Tibial artery (tissue), 4 donors: ENCODE results near the gene LIN9.
"Not testable (repeated sequence)": the region's sequence is repeated elsewhere in the genome, so short reads cannot be mapped to it uniquely, and the experiment has no call there.

Experiments
- DNase-seq, 2 donors: peaks; one replicate each; pipeline ENCODE4 v3.0.0-alpha.2; 2019
- H3K27ac ChIP-seq, 2 donors: fragments of 200-600 bp; sonication (generic) in 1 of 2; 1 replicate in 1 of 2; 2 replicates in 1 of 2; pipeline ENCODE4 v1.5.1; 2018 to 2019; ENCODE audit warnings: mild to moderate bottlenecking in 1 of 2
- H3K27me3 ChIP-seq, 2 donors: fragments of 200-600 bp; sonication (generic) in 1 of 2; one replicate each; pipeline versions ENCODE4 v1.5.1 to v1.6.0; 2016 to 2019
- H3K36me3 ChIP-seq, 3 donors: fragments of 200-600 bp; sonication (generic) in 2 of 3; one replicate each; pipeline ENCODE4 v1.5.1; 2016 to 2019; ENCODE audit warnings: mild to moderate bottlenecking in 2 of 3
- H3K4me1 ChIP-seq, 4 donors: fragments of 200-600 bp; sonication (generic) in 2 of 4; 1 replicate in 3 of 4; 2 replicates in 1 of 4; pipeline ENCODE4 v1.5.1; 2016 to 2019
- H3K4me3 ChIP-seq, 2 donors: fragments of 200-600 bp; sonication (generic) in 1 of 2; 1 replicate in 1 of 2; 2 replicates in 1 of 2; pipeline ENCODE4 v1.5.1; 2018 to 2019; ENCODE audit warnings: mild to moderate bottlenecking in 2 of 2
- H3K9me3 ChIP-seq, 3 donors: fragments of 200-600 bp; sonication (generic) in 1 of 3; one replicate each; pipeline ENCODE4 v1.5.1; 2016 to 2019
- CTCF ChIP-seq, 2 experiments: fragments of 200-600 bp in 1 of 2; fragments of 450-650 bp in 1 of 2; IDR thresholded peaks; one replicate each; pipeline ENCODE4 v1.5.1; 2017 to 2019; ENCODE audit warnings: antibody characterized with exemption in 2 of 2, mild to moderate bottlenecking in 1 of 2, moderate library complexity in 1 of 2
- intact Hi-C: fragments of 100-400 bp; cut with DNase I; formaldehyde crosslinking; loops from one replicate; pipeline ENCODE4 v1.15.0; 2023; ENCODE audit warnings: low total_unique reads

LIN9 gene

GRCh38 chr1:226268421-226269124 lies 40.4 kb downstream of the LIN9 start:
- intact Hi-C loops, result no loop called here
- no peak for TF ChIP-seq CTCF (IDR thresholded peaks at IDR 0.05)
- H3K9me3 ChIP-seq, result no peaks in the 10 kb centered on the region
- peaks cover 0 to 8% (median 0%) of the 10 kb centered on the region in 4 donors for H3K4me1 ChIP-seq
- no peak overlapping the region for H3K4me3 ChIP-seq
- no peaks in the 10 kb centered on the region for H3K36me3 ChIP-seq
- H3K27me3 ChIP-seq, result no peaks in the 10 kb centered on the region
- H3K27ac ChIP-seq, result no peak overlapping the region
- no peak for DNase-seq

- no peak for DNase-seq
- no peak for TF ChIP-seq CTCF (IDR thresholded peaks at IDR 0.05)
- Histone ChIP-seq H3K4me1 (no peaks in the 10 kb centered on the region), H3K27me3 (no peaks in the 10 kb centered on the region), H3K9me3 (peaks cover 0 to 6% (median 0%) of the 10 kb centered on the region in 3 donors), H3K4me3 (no peak overlapping the region), H3K36me3 (peaks cover 0 to 3% (median 0%) of the 10 kb centered on the region in 3 donors), H3K27ac (no peak overlapping the region)
- intact Hi-C loops, result no loop called here
Measured at GRCh38 chr1:226261818-226262217, 47.1 kb downstream of the LIN9 start.

- H3K36me3 ChIP-seq, result no peaks in the 10 kb centered on the region
- TF ChIP-seq CTCF (IDR thresholded peaks at IDR 0.05), result no peak
- DNase-seq, result no peak
- no peaks in the 10 kb centered on the region for H3K4me1 ChIP-seq
- no peak overlapping the region for H3K27ac ChIP-seq
- H3K27me3 ChIP-seq, result no peaks in the 10 kb centered on the region
- no peaks in the 10 kb centered on the region for H3K9me3 ChIP-seq
- H3K4me3 ChIP-seq, result no peak overlapping the region
- intact Hi-C loops, result no loop called here
Measured at GRCh38 chr1:226255380-226255779, 53.6 kb downstream of the LIN9 start.

GRCh38 chr1:226253933-226254332 lies 55.0 kb downstream of the LIN9 start:
- Histone ChIP-seq H3K27ac (no peak overlapping the region), H3K36me3 (peaks cover 0 to 10% (median 0%) of the 10 kb centered on the region in 3 donors), H3K4me3 (no peak overlapping the region), H3K27me3 (no peaks in the 10 kb centered on the region), H3K9me3 (no peaks in the 10 kb centered on the region), H3K4me1 (no peaks in the 10 kb centered on the region)
- DNase-seq, result no peak
- intact Hi-C loops, result no loop called here
- TF ChIP-seq CTCF (IDR thresholded peaks at IDR 0.05), result no peak

GRCh38 chr1:226252841-226253240 lies 56.1 kb downstream of the LIN9 start:
- H3K4me1 ChIP-seq, intact Hi-C loops: not testable (repeated sequence)

GRCh38 chr1:226250511-226250910 lies 58.5 kb downstream of the LIN9 start:
- Histone ChIP-seq H3K4me1 (no peaks in the 10 kb centered on the region), H3K36me3 (peaks cover 0 to 10% (median 0%) of the 10 kb centered on the region in 3 donors), H3K27ac (no peak overlapping the region), H3K4me3 (no peak overlapping the region), H3K9me3 (no peaks in the 10 kb centered on the region), H3K27me3 (no peaks in the 10 kb centered on the region)
- no peak for TF ChIP-seq CTCF (IDR thresholded peaks at IDR 0.05)
- no peak for DNase-seq
- intact Hi-C loops, result no loop called here

More at GRCh38 chr1:226252841-226253240, 56.1 kb downstream of the LIN9 start:
- not testable (repeated sequence) for H3K36me3 ChIP-seq, H3K27ac ChIP-seq, DNase-seq, H3K9me3 ChIP-seq, H3K4me3 ChIP-seq, H3K27me3 ChIP-seq
